Activated T-helper 2 cell treated with anti-CD3 and anti-CD28 coated beads, Interferon-gamma antibody, Interleukin-2, Interleukin-4, amounts not matched to agents 10 μg/mL and 5 μg/mL and 100 μg/mL, durations not matched to agents 14 hours and 24 hours and 36 hours (primary cell): ENCODE results near the gene F7. TPM values are rescaled to one million over a fixed set of nuclear protein-coding genes. Genes with fewer than 3 reads are reported as not detected.

ENCODE experiments used
- DNase-seq: peaks from one replicate; pipeline ENCODE4 v3.0.0; 2021; ENCODE audit warnings: low spot score
- H3K27ac Mint-ChIP-seq: one replicate; pipeline ENCODE4 v1.8.0; 2021; ENCODE audit warnings: mixed read lengths
- H3K27me3 Mint-ChIP-seq: one replicate; pipeline ENCODE4 v1.8.0; 2021; ENCODE audit warnings: low read depth, mixed read lengths
- H3K36me3 Mint-ChIP-seq: one replicate; pipeline ENCODE4 v1.8.0; 2021; ENCODE audit warnings: low read depth, mixed read lengths
- H3K4me1 Mint-ChIP-seq: one replicate; pipeline ENCODE4 v1.8.0; 2021; ENCODE audit warnings: low read depth, mixed read lengths
- H3K4me3 Mint-ChIP-seq: one replicate; pipeline ENCODE4 v1.8.0; 2021; ENCODE audit warnings: low read depth, mild to moderate bottlenecking, moderate library complexity, mixed read lengths
- H3K9me3 Mint-ChIP-seq: one replicate; pipeline ENCODE4 v1.8.0; 2021; ENCODE audit warnings: mixed read lengths
- intact Hi-C: fragments of 100-400 bp; cut with micrococcal nuclease; formaldehyde crosslinking; loops from one replicate; pipeline ENCODE4 v1.15.1; 2023
- total RNA-seq: library from RNA; stranded (reverse); gene quantifications from 2 replicates; pipeline ENCODE4 v1.2.3, GENCODE V29; 2022

Gene F7
- total RNA-seq, 1 donor from 2014 or later, result not detected

DNA sequence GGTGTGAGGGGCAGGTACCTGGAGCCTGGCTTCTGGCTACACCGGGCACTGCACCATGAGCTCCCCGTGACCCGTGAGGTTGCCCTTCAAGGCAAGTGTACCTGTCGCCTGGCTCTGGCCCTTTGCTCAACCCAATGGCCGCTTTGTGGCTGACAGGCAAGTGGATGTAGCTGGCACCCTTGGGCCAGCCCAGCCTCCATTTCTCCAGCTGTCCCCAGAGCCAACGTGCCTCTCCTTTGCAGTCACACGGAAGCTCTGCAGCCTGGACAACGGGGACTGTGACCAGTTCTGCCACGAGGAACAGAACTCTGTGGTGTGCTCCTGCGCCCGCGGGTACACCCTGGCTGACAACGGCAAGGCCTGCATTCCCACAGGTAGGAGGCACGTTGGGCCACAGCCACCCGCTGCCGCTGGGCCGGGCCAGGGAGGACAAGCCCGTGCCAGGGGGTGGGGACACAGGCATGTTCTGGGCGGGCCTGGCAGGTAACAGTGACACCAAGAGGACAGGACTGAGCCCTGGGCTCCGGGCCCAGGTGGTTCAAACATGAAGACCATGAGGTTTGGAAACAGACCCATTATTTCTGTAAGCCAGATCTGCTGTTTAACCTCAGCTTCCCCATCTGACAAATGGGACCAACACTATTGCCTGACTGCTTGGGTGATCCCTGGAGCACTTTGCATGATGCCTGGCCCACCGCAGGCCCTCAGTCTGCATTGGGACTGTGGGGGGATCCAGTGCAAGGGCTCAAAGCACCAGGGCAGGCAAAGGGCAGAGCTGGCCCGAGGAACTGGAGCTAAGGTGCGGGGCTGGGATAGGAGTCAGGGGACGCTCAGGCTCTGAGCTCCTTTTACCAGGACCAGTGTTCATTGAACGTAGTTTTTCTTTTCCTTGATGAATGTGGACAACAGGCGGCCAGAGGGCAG is 35.3 kb downstream of the F7 start:
- Mint-ChIP-seq H3K27ac (no peak overlapping the region), H3K4me1 (no peaks in the 10 kb centered on the region), H3K4me3 (no peak overlapping the region), H3K27me3 (peaks cover 9% of the 10 kb centered on the region), H3K9me3 (no peaks in the 10 kb centered on the region), H3K36me3 (no peaks in the 10 kb centered on the region)
- no peak for DNase-seq
- intact Hi-C loops, result no loop called here

DNA sequence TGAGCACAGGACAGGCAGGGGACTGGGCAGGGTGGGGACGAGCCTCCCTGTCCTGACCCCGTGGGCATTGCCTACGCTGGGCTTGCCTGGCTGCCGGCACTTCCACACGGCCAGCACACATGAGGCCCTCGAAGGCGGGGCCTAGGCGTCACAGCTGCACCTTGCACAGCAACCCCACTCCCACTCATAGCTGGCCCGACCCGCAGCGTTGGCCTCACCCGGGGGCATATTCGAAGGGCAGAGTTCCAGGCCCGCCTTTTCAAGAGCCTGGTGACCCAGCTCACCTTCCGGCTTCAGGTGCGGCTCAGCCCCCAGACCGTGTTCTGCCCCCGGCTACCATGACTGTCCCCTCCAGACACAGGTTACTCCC is 36.0 kb downstream of the F7 start:
- Mint-ChIP-seq H3K27me3 (peaks cover 7% of the 10 kb centered on the region), H3K9me3 (no peaks in the 10 kb centered on the region), H3K36me3 (no peaks in the 10 kb centered on the region), H3K4me3 (no peak overlapping the region), H3K4me1 (no peaks in the 10 kb centered on the region), H3K27ac (no peak overlapping the region)
- intact Hi-C loops, result no loop called here
- DNase-seq, result no peak

DNA sequence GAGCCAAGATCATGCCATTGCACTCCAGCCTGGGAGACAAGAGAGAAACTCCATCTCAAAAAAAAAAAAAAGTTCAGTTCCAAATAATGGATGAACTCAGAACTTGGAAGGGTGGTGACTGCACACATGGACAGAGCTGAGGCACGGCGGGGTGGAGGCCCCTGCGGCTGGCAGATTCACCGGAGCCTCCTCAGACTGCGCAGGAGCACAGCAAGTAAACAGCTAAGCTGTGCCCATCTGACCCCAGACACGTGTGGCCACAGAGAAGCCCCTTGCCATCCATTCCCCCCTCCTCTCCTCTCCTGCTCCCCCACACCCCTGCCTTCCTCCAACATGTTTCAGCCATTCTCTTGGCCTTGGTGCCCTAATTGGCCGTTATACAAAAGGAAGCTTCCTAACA is 37.3 kb downstream of the F7 start:
- H3K27me3 Mint-ChIP-seq, result peaks cover 4% of the 10 kb centered on the region
- no peaks in the 10 kb centered on the region for H3K9me3 Mint-ChIP-seq
- intact Hi-C loops, result no loop called here
- no peaks in the 10 kb centered on the region for H3K36me3 Mint-ChIP-seq
- no peak for DNase-seq
- H3K4me3 Mint-ChIP-seq, result no peak overlapping the region
- H3K27ac Mint-ChIP-seq, result no peak overlapping the region
- no peaks in the 10 kb centered on the region for H3K4me1 Mint-ChIP-seq

DNA sequence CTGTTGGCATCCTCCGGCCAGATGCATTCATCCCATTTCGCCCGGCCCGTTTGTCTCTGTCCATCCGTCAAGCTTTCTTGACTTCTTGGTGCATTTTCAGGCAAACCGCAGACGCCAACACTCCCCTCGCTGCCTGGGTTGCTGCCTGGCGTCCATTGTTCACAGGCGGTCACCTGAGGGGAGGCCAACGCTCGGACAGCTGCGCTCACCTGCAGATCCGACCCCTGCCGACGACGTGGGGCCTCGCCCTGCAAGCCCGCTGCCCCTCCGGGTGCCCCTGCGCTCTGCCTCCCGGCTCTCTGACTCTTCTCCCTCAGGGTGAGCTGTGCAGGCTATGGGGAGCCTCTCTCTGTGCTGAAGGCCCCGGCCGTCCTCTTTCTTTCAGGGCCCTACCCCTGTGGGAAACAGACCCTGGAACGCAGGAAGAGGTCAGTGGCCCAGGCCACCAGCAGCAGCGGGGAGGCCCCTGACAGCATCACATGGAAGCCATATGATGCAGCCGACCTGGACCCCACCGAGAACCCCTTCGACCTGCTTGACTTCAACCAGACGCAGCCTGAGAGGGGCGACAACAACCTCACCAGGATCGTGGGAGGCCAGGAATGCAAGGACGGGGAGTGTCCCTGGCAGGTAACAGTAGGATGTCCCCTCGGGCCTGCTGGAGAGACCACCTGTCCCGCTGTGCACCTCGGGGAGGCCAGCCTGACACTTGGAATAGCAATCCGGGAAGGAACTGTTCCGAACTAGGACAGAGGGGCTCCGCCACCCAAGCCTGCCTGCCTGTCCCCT is 38.1 kb downstream of the F7 start:
- no peak for DNase-seq
- Mint-ChIP-seq H3K27ac (no peak overlapping the region), H3K9me3 (no peaks in the 10 kb centered on the region), H3K4me1 (no peaks in the 10 kb centered on the region), H3K4me3 (no peak overlapping the region), H3K27me3 (peaks cover 3% of the 10 kb centered on the region), H3K36me3 (no peaks in the 10 kb centered on the region)
- intact Hi-C loops, result no loop called here

DNA sequence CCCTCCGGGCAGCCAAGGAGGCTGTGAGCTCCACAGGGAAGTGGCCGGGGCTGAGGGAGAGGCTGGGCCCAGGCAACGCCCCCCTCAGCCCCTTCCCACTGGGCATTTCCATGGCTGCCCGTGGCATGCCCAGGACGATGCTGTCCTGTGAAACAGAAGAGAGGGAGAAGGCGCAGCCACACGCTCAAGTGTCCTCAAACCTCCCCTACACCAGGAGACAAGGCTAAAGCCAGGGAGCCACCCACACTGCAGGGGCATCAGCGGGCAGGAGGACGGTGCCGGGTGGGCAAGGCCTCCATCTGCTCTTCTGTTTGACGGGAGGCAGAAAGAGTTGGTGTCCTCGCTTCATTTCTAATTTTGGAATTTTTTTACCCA is 38.7 kb downstream of the F7 start:
- intact Hi-C loops, result no loop called here

DNA sequence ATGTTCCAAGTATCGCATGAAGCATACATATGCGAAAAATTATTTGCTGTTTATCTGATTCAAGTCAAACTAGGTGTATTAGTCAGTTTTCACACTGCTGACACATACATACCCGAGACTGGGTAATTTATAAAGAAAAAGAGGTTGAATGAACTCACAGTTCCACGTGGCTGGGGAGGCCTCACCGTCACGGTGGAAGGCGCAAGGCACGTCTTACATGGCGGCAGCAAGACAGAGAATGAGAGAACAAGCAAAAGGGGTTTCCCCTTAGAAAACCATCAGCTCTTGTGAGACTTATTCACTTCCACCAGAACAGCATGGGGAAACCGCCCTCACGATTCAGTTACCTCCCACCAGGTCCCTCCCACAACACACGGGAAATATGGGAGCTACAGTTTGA is 39.9 kb downstream of the F7 start:
- DNase-seq, result no peak
- no peaks in the 10 kb centered on the region for H3K4me1 Mint-ChIP-seq
- intact Hi-C loops, result no loop called here
- H3K27ac Mint-ChIP-seq, result no peak overlapping the region
- no peaks in the 10 kb centered on the region for H3K9me3 Mint-ChIP-seq
- H3K4me3 Mint-ChIP-seq, result no peak overlapping the region
- no peaks in the 10 kb centered on the region for H3K36me3 Mint-ChIP-seq
- no peaks in the 10 kb centered on the region for H3K27me3 Mint-ChIP-seq

More for the DNA sequence above, 38.7 kb downstream of the F7 start:
- no peaks in the 10 kb centered on the region for H3K36me3 Mint-ChIP-seq
- H3K4me1 Mint-ChIP-seq, result no peaks in the 10 kb centered on the region
- H3K27ac Mint-ChIP-seq, result no peak overlapping the region
- no peak overlapping the region for H3K4me3 Mint-ChIP-seq
- DNase-seq, result no peak
- no peaks in the 10 kb centered on the region for H3K27me3 Mint-ChIP-seq
- no peaks in the 10 kb centered on the region for H3K9me3 Mint-ChIP-seq

DNA sequence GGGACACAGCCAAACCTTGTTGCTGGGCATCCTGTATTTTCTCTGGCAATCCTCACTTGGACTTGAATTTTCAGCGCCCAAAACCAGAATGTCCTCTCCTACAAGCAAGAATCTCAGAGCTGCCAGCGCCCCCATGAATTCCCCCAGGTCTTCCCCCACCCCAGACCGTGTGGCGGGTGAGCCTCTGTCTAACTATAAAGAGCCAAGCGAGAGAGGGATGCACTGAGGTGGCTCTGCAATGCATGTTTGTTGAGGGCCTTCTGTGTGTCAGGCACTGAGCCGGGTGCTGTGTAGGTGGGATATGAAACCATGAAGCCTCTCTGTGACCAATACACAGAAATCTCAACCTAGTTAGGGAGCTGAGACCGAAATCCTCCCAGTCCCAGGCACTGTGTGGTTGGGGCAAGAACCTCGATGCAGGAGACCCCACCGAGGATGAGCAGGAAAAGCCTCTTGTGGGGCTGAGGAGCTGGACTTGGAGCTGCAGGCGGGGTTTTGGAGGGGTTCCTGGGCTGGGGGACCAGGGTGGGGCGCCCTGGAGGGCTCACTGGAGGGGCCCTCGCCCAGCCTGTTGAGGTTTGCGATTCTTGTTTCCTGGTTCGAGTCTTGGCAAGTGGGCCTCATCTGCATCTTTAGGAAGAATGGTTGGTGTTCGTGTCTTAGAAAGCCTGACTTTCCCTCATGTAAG is 40.5 kb downstream of the F7 start:
- peaks cover 3% of the 10 kb centered on the region for H3K27me3 Mint-ChIP-seq
- H3K4me3 Mint-ChIP-seq, result no peak overlapping the region
- H3K27ac Mint-ChIP-seq, result no peak overlapping the region
- H3K4me1 Mint-ChIP-seq, result no peaks in the 10 kb centered on the region
- no peak for DNase-seq
- intact Hi-C loops, result no loop called here
- H3K36me3 Mint-ChIP-seq, result no peaks in the 10 kb centered on the region
- H3K9me3 Mint-ChIP-seq, result no peaks in the 10 kb centered on the region

DNA sequence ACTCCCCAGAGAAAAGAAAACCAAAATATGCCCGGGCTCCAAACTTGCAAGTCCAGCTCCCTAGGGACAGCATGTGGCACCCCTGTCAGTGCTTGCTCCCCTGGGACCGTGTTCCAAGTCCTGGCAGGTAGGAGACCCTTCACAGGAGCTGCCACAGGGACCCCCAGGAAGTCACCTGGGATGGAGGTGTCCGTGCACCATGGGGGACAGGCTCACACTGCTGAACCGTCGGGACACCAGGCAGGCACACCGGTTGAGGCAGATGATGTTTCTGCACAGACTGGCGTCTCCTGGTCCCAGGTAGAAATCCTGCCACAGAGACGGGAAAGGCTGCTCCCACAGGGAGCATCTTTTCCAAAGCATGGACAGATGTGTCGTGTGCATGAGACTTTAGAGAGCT is 41.2 kb downstream of the F7 start:
- H3K4me3 Mint-ChIP-seq, result no peak overlapping the region

DNA sequence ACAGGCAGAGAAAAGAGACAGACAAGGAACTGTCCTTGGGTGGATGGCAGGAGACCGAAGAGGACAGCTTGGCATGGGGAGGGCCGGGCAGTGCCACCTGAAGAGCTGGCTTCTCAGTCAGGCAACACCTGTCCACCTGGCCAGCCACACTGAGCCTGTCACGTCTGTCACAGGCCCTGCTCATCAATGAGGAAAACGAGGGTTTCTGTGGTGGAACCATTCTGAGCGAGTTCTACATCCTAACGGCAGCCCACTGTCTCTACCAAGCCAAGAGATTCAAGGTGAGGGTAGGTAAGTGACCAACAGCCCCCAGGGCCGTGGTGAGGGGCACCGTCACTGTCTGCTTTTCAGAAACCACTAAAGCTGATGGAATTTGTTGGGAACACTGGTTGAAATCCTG is 41.6 kb downstream of the F7 start:
- peaks cover 13% of the 10 kb centered on the region for H3K27me3 Mint-ChIP-seq
- intact Hi-C loops, result no loop called here
- H3K4me3 Mint-ChIP-seq, result no peak overlapping the region
- H3K4me1 Mint-ChIP-seq, result peaks cover 2% of the 10 kb centered on the region
- no peak for DNase-seq
- H3K27ac Mint-ChIP-seq, result no peak overlapping the region
- H3K9me3 Mint-ChIP-seq, result no peaks in the 10 kb centered on the region
- H3K36me3 Mint-ChIP-seq, result no peaks in the 10 kb centered on the region

More for the DNA sequence above, 41.2 kb downstream of the F7 start:
- H3K4me1 Mint-ChIP-seq, result no peaks in the 10 kb centered on the region
- no peaks in the 10 kb centered on the region for H3K9me3 Mint-ChIP-seq
- H3K36me3 Mint-ChIP-seq, result no peaks in the 10 kb centered on the region
- intact Hi-C loops, result no loop called here
- peaks cover 8% of the 10 kb centered on the region for H3K27me3 Mint-ChIP-seq
- DNase-seq, result no peak
- H3K27ac Mint-ChIP-seq, result no peak overlapping the region

DNA sequence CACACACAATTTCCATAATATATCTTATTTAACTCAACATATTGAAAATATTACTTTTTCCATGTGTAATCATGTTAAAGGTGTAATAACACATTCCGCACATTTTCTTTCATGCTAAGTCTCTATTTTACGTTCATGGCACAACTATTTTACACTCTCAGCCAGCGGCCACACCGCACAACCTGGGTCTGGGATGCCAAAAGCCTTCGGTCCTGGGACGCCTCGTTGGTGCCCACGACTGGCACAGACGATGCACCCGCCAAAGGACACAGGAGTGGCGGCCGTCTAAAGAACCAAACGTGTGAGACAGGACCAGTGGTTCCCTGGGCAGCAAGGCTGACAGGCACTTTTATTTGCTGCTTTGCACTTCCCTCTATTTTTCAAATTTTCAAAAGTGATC is 42.8 kb downstream of the F7 start:
- no peak overlapping the region for H3K4me3 Mint-ChIP-seq
- intact Hi-C loops, result no loop called here
- H3K9me3 Mint-ChIP-seq, result no peaks in the 10 kb centered on the region
- H3K27me3 Mint-ChIP-seq, result peaks cover 21% of the 10 kb centered on the region
- no peak overlapping the region for H3K27ac Mint-ChIP-seq
- peaks cover 9% of the 10 kb centered on the region for H3K4me1 Mint-ChIP-seq
- DNase-seq, result no peak
- peaks cover 3% of the 10 kb centered on the region for H3K36me3 Mint-ChIP-seq

DNA sequence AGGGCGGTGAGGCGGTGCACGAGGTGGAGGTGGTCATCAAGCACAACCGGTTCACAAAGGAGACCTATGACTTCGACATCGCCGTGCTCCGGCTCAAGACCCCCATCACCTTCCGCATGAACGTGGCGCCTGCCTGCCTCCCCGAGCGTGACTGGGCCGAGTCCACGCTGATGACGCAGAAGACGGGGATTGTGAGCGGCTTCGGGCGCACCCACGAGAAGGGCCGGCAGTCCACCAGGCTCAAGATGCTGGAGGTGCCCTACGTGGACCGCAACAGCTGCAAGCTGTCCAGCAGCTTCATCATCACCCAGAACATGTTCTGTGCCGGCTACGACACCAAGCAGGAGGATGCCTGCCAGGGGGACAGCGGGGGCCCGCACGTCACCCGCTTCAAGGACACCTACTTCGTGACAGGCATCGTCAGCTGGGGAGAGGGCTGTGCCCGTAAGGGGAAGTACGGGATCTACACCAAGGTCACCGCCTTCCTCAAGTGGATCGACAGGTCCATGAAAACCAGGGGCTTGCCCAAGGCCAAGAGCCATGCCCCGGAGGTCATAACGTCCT is 43.4 kb downstream of the F7 start:
- no peak for DNase-seq
- Mint-ChIP-seq H3K4me1 (peaks cover 9% of the 10 kb centered on the region), H3K36me3 (peaks cover 3% of the 10 kb centered on the region), H3K9me3 (no peaks in the 10 kb centered on the region), H3K27ac (no peak overlapping the region), H3K4me3 (no peak overlapping the region), H3K27me3 (peaks cover 21% of the 10 kb centered on the region)
- intact Hi-C loops, result no loop called here

DNA sequence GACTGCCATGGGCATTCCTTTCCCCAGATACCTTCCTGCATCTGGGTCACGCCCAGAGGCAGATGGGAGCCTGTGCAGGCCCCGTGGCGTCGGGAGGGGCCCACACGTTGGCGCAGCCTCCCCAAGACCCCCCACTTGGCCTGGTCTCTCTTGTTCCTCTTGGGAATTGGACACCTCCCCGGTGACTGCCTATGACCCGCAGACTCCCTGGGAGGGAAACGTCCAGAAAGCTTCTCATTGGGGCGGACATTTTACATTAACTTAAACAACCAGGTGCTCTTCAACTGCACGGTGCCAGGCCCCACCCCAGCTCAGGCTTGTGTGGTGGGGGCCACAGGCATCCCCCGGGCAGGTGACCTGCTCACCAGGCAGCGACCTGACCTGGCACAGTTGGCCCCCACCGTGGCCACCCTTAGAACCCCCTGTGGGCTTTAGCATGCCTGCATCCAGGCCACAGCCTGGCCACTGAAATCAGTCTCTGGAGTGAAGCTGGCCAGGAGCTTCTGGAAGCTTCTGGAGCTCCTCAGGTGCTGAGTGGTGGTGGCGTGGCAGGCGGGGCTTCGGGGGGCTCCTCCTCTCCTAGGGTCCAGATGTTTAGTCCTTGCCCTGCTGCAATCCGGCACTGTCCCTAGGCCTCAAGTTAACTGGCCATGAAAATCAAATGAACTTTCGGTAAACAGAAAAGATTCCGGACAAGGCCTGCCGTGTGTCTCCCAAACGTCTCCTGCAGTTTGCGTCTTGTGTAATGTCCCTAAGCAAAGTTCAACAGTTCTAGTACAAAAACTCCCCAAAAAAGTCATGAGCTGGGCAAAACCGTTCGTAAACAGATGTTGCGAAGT is 44.3 kb downstream of the F7 start:
- DNase-seq, result no peak
- H3K36me3 Mint-ChIP-seq, result peaks cover 3% of the 10 kb centered on the region
- intact Hi-C loops, result no loop called here
- peaks cover 3% of the 10 kb centered on the region for H3K9me3 Mint-ChIP-seq
- H3K4me3 Mint-ChIP-seq, result no peak overlapping the region
- H3K27ac Mint-ChIP-seq, result no peak overlapping the region
- H3K4me1 Mint-ChIP-seq, result peaks cover 13% of the 10 kb centered on the region
- peaks cover 21% of the 10 kb centered on the region for H3K27me3 Mint-ChIP-seq
